NCI-H2107 (cell line): ENCODE data around the gene UNC93B1.

Source experiments
- DNase-seq: peaks from one replicate; lab custom pipeline; 2025; lab: John Stamatoyannopoulos, UW

The UNC93B1 gene

GRCh38 chr11:68040101-68040956 is 36.4 kb upstream of the UNC93B1 start:
- DNase-seq: peak; percentile 15

- no peak for DNase-seq
These were observed 35.7 kb upstream of the UNC93B1 start for GRCh38 chr11:68039526-68040086.

- DNase-seq: no peak
These were observed 35.0 kb upstream of the UNC93B1 start, which contains the start of gene TCIRG1 for GRCh38 chr11:68038718-68039525. TCIRG1 (plus strand) TSS chr11:68039025; CDS start chr11:68041272, 2,247 bp downstream.

- no peak for DNase-seq
These were observed 34.4 kb upstream of the UNC93B1 start for GRCh38 chr11:68038226-68038717.

- no peak for DNase-seq
These were observed 33.7 kb upstream of the UNC93B1 start for GRCh38 chr11:68037411-68038225.

GRCh38 chr11:68036717-68037239 is 32.9 kb upstream of the UNC93B1 start:
- no peak for DNase-seq

- no peak for DNase-seq
These were observed 32.3 kb upstream of the UNC93B1 start for GRCh38 chr11:68036141-68036716.

GRCh38 chr11:68035266-68035876 is 31.5 kb upstream of the UNC93B1 start:
- no peak for DNase-seq

GRCh38 chr11:68033708-68034045 is 29.8 kb upstream of the UNC93B1 start:
- DNase-seq: no peak

GRCh38 chr11:68032997-68033707 is 29.3 kb upstream of the UNC93B1 start:
- DNase-seq: no peak

GRCh38 chr11:68032003-68032402 is 28.1 kb upstream of the UNC93B1 start:
- DNase-seq: no peak

GRCh38 chr11:68031144-68031464 is 27.2 kb upstream of the UNC93B1 start:
- no peak for DNase-seq

GRCh38 chr11:68030318-68031143 is 26.6 kb upstream of the UNC93B1 start, which contains the start of gene NDUFS8:
NDUFS8 (plus strand) TSS chr11:68030681; CDS start chr11:68032152, 1,471 bp downstream.
- peak; percentile 84 for DNase-seq

GRCh38 chr11:68028802-68029545 is 25.1 kb upstream of the UNC93B1 start:
- DNase-seq: no peak

GRCh38 chr11:68027667-68028066 is 23.8 kb upstream of the UNC93B1 start:
- DNase-seq: no peak

GRCh38 chr11:68026391-68027105 is 22.7 kb upstream of the UNC93B1 start:
- DNase-seq: no peak

GRCh38 chr11:68025047-68025446 is 21.1 kb upstream of the UNC93B1 start:
- no peak for DNase-seq

GRCh38 chr11:68024508-68024907 is 20.6 kb upstream of the UNC93B1 start:
- DNase-seq: no peak
